ENCODE data around the gene SLC6A1.

- TF ChIP-seq CTCF (IDR thresholded peaks at IDR 0.05) (no peak), POLR2AphosphoS5 (IDR thresholded peaks at IDR 0.05) (no peak)
Observed at GRCh38 chr3:10982782-10983181, 9.8 kb upstream of the SLC6A1 start.
